ENCODE measurements around the gene ANKRD33. TPM values are rescaled to one million over a fixed set of nuclear protein-coding genes. Genes with fewer than 3 reads are reported as not detected.

ANKRD33 gene
- polyA plus RNA-seq, 3 donors: 0.16 to 0.45 (median 0.36) TPM

- DNase-seq (ENCODE audit: extremely low read depth in 1 of 11, low read depth in 9 of 11, low spot score in 4 of 11): no peak
Observed at GRCh38 chr12:51852404-51853137, 35.3 kb upstream of the ANKRD33 start.

- DNase-seq (ENCODE audit: extremely low read depth in 1 of 11, low read depth in 9 of 11, low spot score in 4 of 11): no peak
Observed at GRCh38 chr12:51855586-51856428, 32.1 kb upstream of the ANKRD33 start.

DNA sequence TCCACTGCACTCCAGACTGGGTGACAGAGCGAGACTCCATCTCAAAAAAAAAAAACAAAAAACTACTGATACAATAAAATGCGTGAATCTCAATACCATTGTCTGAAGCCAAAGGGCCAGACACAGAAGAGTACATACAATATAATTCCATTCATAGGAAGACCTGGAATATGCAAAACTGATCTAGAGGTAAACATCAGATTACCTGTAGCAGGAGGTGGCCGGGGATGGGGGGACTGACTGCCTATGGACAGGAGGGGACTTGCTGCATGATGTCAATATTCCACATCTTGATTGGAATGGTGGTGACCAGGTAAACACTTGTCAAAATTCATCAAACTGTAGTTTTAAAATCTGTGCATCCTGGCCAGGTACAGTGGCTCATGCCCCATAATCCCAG is 26.9 kb upstream of the ANKRD33 start:
- no peak for DNase-seq (ENCODE audit: extremely low read depth in 1 of 11, low read depth in 9 of 11, low spot score in 4 of 11)

GRCh38 chr12:51862947-51863346 is 25.0 kb upstream of the ANKRD33 start:
- DNase-seq (ENCODE audit: extremely low read depth in 1 of 11, low read depth in 9 of 11, low spot score in 4 of 11): no peak

GRCh38 chr12:51863363-51863932 is 24.5 kb upstream of the ANKRD33 start:
- no peak for DNase-seq (ENCODE audit: extremely low read depth in 1 of 11, low read depth in 9 of 11, low spot score in 4 of 11)

DNA sequence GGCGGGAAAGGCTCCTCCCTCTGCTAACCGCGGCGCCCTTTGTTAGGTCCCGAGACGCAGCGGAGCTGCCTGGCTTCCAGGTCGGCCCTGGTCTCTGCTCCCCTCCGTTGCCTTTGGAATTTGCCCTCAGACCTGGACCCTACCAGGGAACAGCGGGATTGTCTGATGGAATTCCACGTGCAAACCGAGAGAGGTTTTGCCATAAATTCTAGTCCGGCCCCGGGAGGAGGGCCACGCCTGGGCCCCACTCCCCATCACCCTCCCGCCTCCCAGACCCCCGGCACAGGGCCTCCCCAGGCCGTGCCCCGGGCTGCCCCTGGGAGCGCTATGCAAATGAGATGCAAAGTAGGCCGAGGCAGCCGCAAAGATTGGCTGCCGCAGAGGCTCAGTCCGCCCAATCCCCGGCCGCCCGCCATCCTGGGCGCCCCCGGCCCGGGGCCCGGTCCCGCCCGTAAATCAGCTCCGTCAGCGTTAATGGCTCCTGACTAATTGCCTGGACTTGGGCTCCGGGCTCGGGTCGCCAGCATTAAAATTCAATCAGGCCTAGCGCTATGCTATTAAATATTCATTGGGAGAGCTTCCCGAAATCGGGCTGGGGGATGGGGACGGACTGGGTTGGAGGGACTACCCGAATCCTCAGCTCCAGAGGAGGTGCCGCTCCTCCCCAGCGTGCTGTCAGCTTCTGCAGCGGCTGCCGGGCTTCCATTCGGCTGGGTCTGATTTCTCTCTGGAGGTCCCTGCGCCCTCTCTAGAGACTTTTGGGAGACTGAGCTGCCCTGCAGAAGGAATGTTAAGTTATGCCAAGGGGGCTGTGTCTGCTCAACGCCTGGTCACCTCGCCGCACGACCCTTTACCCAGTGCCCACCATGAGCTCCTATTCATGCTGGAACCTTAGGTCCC is 23.7 kb upstream of the ANKRD33 start:
- peak in 6 of 11 donors; percentile 78 to 89 (median 85) for DNase-seq (ENCODE audit: extremely low read depth in 1 of 11, low read depth in 9 of 11, low spot score in 4 of 11)

GRCh38 chr12:51864833-51865670 is 22.9 kb upstream of the ANKRD33 start:
- DNase-seq (ENCODE audit: extremely low read depth in 1 of 11, low read depth in 9 of 11, low spot score in 4 of 11): no peak

DNA sequence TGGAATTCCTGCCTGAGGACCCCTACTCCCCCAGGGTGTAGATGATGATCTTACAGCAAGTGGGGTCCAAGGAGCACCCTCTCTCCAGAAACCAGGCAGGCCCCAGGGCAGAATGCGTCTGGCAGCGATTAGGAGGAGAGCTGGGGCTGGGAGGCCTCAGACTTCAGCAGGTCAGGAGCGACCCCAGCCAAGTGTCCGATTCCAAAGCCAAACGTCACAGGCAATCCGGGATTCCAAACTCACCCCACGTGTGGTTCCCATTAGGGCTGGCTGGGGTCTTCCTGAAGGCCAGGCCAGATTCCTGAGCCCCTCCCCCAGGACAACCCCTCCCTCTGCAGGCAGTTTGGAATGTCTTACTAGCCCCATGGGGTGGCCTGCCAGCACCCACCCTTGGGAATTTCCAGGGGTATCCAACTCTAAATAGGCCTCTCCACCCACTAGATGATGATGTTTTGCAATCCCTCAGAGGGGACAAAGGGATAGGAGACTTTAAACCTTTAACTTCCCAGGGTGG is 22.1 kb upstream of the ANKRD33 start:
- DNase-seq (ENCODE audit: extremely low read depth in 1 of 11, low read depth in 9 of 11, low spot score in 4 of 11): no peak

GRCh38 chr12:51866324-51866723 is 21.6 kb upstream of the ANKRD33 start:
- no peak for DNase-seq (ENCODE audit: extremely low read depth in 1 of 11, low read depth in 9 of 11, low spot score in 4 of 11)

DNA sequence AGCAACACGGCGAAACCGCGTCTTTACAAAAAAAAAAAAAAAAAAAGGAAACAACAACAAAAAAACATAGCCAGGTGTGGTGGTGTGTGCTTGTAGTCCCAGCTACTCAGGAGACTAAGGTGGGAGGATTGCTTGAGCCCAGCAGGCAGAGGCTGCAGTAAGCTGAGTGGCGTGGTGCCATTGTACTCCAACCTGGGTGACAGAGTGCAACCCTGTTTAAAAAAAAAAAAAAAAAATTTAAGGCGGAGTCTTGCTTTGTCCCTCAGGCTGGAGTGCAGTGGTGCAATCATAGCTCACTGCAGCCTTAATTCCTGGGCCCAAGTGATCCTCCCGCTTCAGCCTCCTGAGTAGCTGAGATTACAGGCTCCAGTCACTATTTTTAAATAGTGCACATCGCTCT is 21.1 kb upstream of the ANKRD33 start:
- DNase-seq (ENCODE audit: extremely low read depth in 1 of 11, low read depth in 9 of 11, low spot score in 4 of 11): no peak

GRCh38 chr12:51867371-51867770 is 20.5 kb upstream of the ANKRD33 start:
- no peak for DNase-seq (ENCODE audit: extremely low read depth in 1 of 11, low read depth in 9 of 11, low spot score in 4 of 11)

DNA sequence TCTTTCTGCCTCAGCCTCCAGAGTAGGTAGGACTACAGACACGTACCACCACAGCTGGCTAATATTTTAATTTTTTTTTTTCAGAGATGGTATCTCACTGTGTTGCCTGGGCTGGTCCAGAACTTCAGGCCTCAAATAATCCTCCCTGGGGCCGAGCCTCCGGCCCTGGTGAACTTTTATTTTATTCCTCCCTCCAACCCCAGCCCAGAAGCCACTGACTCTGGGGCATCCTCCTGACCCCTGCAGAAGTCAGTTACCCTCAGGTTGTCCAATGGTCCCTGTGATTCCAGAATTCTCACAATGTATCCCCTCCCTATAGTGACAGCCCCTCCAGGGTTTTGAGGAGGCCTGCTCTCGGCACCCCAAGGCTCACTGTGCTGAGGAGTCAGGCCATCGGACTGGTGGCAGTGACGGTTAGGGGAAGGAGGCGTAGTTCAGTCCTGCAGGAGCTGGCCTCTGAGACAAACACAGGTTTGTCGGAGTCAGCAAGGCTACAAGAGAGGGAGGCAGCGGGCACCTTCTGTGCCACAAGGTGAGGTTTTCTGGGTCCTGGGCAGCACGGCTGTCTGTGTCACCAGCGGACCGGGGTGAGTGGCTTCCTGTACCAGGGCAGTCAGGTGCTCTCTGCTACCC is 20.0 kb upstream of the ANKRD33 start:
- DNase-seq (ENCODE audit: extremely low read depth in 1 of 11, low read depth in 9 of 11, low spot score in 4 of 11): no peak

- DNase-seq (ENCODE audit: extremely low read depth in 1 of 11, low read depth in 9 of 11, low spot score in 4 of 11): no peak
Observed at GRCh38 chr12:51868821-51869495, 18.9 kb upstream of the ANKRD33 start.

DNA sequence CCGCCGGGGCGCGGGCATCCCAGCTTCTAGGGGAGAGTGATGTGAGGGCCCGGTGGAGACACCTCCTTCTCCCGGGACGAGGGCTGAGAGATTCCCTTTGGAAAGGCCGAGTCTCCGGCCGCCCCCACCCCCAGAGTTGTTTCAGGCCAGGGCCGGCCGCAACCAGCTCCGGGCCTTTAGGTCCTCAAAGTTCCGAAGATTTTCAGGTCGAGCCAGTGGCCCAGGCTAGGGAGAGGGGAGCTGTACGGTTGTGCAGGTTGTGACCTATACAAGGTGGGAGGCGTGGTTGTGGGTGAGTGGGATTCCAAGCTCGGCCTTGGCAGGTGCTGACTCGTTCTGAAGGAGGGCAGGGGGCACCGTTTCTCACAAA is 18.4 kb upstream of the ANKRD33 start:
- DNase-seq (ENCODE audit: extremely low read depth in 1 of 11, low read depth in 9 of 11, low spot score in 4 of 11): no peak

- DNase-seq (ENCODE audit: extremely low read depth in 1 of 11, low read depth in 9 of 11, low spot score in 4 of 11): no peak
Observed at GRCh38 chr12:51869931-51870330, 18.0 kb upstream of the ANKRD33 start.

DNA sequence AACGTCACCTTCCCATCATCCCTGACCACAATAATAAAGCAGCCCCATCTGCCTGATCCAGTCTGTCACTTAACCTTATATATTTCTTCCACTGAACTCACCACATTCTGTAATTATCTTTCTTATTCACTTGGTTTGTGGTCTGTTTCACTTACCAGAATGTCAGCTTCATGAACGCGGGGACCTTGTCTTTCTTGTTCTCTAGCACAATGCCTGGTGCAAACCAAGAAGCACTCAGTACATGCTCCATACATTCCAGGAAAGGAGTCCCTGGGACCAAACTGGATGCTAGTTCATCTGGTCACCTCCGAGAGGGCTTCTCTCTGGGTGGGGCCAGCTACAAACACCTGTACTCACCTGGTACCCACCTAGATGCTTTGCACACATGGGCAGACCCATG is 17.4 kb upstream of the ANKRD33 start:
- no peak for DNase-seq (ENCODE audit: extremely low read depth in 1 of 11, low read depth in 9 of 11, low spot score in 4 of 11)

DNA sequence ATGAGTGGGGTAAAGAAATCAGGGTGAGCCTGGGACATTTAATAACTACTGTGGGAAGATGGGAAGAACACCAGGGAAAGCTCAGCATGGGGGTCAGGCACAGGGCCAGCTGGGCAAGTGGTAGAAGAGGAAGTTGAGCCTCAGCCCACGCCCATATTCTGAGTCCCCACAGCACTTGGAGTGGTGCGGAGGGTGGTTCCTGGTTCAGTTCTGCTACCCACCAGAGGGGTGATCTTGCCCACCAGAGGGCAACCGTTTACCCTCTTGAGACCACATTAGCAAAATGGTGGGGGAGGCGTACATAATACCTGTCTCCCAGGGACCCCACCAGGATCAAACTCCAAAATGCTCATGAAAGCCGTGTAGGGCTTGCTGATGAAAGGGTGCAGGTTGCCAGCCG is 16.8 kb upstream of the ANKRD33 start:
- DNase-seq (ENCODE audit: extremely low read depth in 1 of 11, low read depth in 9 of 11, low spot score in 4 of 11): no peak

Data from renal cortex interstitium (tissue), 11 donors.